DMS 273 (cell line): ENCODE results near the gene KCNJ14.
"Not testable (repeated sequence)": the region's sequence is repeated elsewhere in the genome, so short reads cannot be mapped to it uniquely, and the experiment has no call there.

Source experiments
- DNase-seq: peaks from one replicate; lab custom pipeline; 2025; ENCODE audit not compliant: unreplicated experiment; lab: John Stamatoyannopoulos, UW

KCNJ14 gene

GRCh38 chr19:48486706-48487105 is 31.3 kb downstream of the KCNJ14 start:
- DNase-seq: not testable (repeated sequence)

GRCh38 chr19:48487544-48487943 is 32.2 kb downstream of the KCNJ14 start:
- DNase-seq: no peak

- peak; percentile 55 for DNase-seq
These were observed 32.6 kb downstream of the KCNJ14 start for GRCh38 chr19:48487948-48488347.

- not testable (repeated sequence) for DNase-seq
These were observed 33.1 kb downstream of the KCNJ14 start for GRCh38 chr19:48488478-48488877.

GRCh38 chr19:48489608-48490216 is 34.3 kb downstream of the KCNJ14 start:
- DNase-seq: peak; percentile 85

GRCh38 chr19:48490981-48491792 is 35.8 kb downstream of the KCNJ14 start:
- DNase-seq: peak; percentile 69

- no peak for DNase-seq
These were observed 36.4 kb downstream of the KCNJ14 start for GRCh38 chr19:48491793-48492123.

- DNase-seq: peak; percentile 96
These were observed 37.7 kb downstream of the KCNJ14 start for GRCh38 chr19:48492925-48493717.

- no peak for DNase-seq
These were observed 38.5 kb downstream of the KCNJ14 start for GRCh38 chr19:48493718-48494401.

- no peak for DNase-seq
These were observed 40.0 kb downstream of the KCNJ14 start for GRCh38 chr19:48495396-48495795.

- DNase-seq: no peak
These were observed 41.8 kb downstream of the KCNJ14 start for GRCh38 chr19:48496959-48497727.

GRCh38 chr19:48497728-48498594 is 42.6 kb downstream of the KCNJ14 start:
- DNase-seq: no peak

GRCh38 chr19:48498595-48499311 is 43.4 kb downstream of the KCNJ14 start:
- no peak for DNase-seq

GRCh38 chr19:48499316-48500090 is 44.1 kb downstream of the KCNJ14 start:
- no peak for DNase-seq

- no peak for DNase-seq
These were observed 45.6 kb downstream of the KCNJ14 start for GRCh38 chr19:48500830-48501493.

- DNase-seq: peak; percentile 59
These were observed 46.3 kb downstream of the KCNJ14 start for GRCh38 chr19:48501494-48502349.
